ENCODE measurements around the gene CCHCR1. TPM values are rescaled to one million over a fixed set of nuclear protein-coding genes. Genes with fewer than 3 reads are reported as not detected.
A peak's percentile ranks its signal among the peaks of the same experiment; 100 is the strongest.

CCHCR1 gene
- total and polyA plus RNA-seq, 2 of the 13 experiments (the other 11 are each of a cell fraction or from before 2014, with no cell fraction given), result 14.6 to 28.2 TPM

- TF ChIP-seq ZNF276 (CRISPR knock-in tag; IDR thresholded peaks at IDR 0.05; ENCODE audit: low read depth) (no peak; the same call in 1 of the 2 replicates), HDAC6 (IDR thresholded peaks at IDR 0.05; ENCODE audit: low read depth, low read length) (no peak), ZNF142 (CRISPR knock-in tag; IDR thresholded peaks at IDR 0.05) (peak; percentile 59; the same call in 1 of the 2 replicates), ARNTL (CRISPR knock-in tag; IDR thresholded peaks at IDR 0.05) (no peak), ZNF562 (CRISPR knock-in tag; IDR thresholded peaks at IDR 0.05; ENCODE audit: borderline replicate concordance) (no peak), REPIN1 (CRISPR knock-in tag; IDR thresholded peaks at IDR 0.05; ENCODE audit: borderline replicate concordance, low read depth) (no peak), ZNF784 (CRISPR knock-in tag; IDR thresholded peaks at IDR 0.05; ENCODE audit: borderline replicate concordance) (peak; percentile 81), MTA1 (CRISPR knock-in tag; IDR thresholded peaks at IDR 0.05; ENCODE audit: borderline replicate concordance) (peak; percentile 97), ZNF468 (CRISPR knock-in tag; IDR thresholded peaks at IDR 0.05) (0 out of 2 replicates have a peak, but pooled peaks have one; percentile 58), FOXM1 (CRISPR knock-in tag; IDR thresholded peaks at IDR 0.05) (no peak), MAFF (IDR thresholded peaks at IDR 0.05; ENCODE audit: low read depth, low read length) (no peak), ZNF414 (CRISPR knock-in tag; IDR thresholded peaks at IDR 0.05) (peak; percentile 90; the same call in 1 of the 2 replicates), ZFP90 (CRISPR knock-in tag; IDR thresholded peaks at IDR 0.05; ENCODE audit: borderline replicate concordance) (no peak), ISX (CRISPR knock-in tag; conservative IDR thresholded peaks at IDR 0.05) (no peak), GFI1 (CRISPR knock-in tag; IDR thresholded peaks at IDR 0.05; ENCODE audit: borderline replicate concordance) (peak; percentile 76; the same call in 1 of the 2 replicates), GLMP (CRISPR knock-in tag; IDR thresholded peaks at IDR 0.05; ENCODE audit: borderline replicate concordance) (no peak), HOXA9 (CRISPR knock-in tag; IDR thresholded peaks at IDR 0.05; ENCODE audit: borderline replicate concordance) (no peak)
Observed at GRCh38 chr6:31186052-31186734, 28.6 kb upstream of the CCHCR1 start (continued).

Measured in HepG2 (cell line).